ENCODE measurements around the gene STAMBP. TPM values are rescaled to one million over a fixed set of nuclear protein-coding genes. Genes with fewer than 3 reads are reported as not detected.

The STAMBP gene
- total and polyA plus RNA-seq, 2 of the 13 experiments (the other 11 are each of a cell fraction or from before 2014, with no cell fraction given), result 49.6 to 53.2 TPM

DNA sequence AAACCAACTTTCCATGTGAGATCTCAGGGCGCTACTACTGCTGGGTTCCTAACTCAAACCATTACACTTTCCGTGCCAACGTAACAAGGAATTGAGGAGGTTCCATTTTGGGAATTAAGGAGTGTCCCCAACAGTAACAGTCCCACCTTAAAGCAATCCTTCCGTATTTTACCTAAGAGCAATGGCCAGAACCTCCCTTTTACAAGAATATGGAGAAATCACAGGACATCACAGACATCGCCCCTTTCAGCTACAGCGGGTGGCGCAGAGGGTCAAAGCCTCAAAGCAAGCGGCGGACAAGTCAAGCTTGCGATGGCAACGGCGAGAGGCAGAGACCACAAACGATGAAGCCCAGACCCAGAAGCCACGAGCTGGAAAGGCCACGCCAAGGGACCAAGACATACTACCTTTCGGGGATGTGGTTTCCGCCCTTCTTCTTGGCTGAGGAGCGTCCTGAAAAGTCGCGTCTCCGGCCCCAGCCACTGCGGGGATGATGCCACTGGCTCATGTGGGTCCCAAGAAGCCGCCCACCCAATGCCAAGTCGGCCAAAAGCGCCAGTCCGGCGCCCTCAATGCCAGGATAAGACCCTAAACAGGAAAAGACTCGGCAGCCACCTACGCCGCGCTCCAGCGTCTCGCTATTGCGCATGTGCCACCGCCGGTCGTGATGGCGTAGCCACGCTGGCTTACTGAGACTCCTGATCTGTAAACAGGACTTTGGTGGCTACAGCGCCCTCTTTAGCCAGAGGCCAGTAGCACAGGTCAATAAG lies 49.1 kb upstream of the STAMBP start, which contains the start of gene DUSP11 (continued):
- TF ChIP-seq, protein P1, sequence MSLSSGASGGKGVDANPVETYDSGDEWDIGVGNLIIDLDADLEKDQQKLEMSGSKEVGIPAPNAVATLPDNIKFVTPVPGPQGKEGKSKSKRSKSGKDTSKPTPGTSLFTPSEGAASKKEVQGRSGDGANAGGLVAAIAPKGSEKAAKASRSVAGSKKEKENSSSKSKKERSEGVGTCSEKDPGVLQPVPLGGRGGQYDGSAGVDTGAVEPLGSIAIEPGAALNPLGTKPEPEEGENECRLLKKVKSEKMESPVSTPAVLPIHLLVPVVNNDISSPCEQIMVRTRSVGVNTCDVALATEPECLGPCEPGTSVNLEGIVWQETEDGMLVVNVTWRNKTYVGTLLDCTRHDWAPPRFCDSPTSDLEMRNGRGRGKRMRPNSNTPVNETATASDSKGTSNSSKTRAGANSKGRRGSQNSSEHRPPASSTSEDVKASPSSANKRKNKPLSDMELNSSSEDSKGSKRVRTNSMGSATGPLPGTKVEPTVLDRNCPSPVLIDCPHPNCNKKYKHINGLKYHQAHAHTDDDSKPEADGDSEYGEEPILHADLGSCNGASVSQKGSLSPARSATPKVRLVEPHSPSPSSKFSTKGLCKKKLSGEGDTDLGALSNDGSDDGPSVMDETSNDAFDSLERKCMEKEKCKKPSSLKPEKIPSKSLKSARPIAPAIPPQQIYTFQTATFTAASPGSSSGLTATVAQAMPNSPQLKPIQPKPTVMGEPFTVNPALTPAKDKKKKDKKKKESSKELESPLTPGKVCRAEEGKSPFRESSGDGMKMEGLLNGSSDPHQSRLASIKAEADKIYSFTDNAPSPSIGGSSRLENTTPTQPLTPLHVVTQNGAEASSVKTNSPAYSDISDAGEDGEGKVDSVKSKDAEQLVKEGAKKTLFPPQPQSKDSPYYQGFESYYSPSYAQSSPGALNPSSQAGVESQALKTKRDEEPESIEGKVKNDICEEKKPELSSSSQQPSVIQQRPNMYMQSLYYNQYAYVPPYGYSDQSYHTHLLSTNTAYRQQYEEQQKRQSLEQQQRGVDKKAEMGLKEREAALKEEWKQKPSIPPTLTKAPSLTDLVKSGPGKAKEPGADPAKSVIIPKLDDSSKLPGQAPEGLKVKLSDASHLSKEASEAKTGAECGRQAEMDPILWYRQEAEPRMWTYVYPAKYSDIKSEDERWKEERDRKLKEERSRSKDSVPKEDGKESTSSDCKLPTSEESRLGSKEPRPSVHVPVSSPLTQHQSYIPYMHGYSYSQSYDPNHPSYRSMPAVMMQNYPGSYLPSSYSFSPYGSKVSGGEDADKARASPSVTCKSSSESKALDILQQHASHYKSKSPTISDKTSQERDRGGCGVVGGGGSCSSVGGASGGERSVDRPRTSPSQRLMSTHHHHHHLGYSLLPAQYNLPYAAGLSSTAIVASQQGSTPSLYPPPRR (CRISPR knock-in tag; IDR thresholded peaks at IDR 0.05; ENCODE audit: borderline replicate concordance), result peak; percentile 3; the same call in 1 of the 2 replicates
- no peak for TF ChIP-seq TEF (CRISPR knock-in tag; IDR thresholded peaks at IDR 0.05)
- TF ChIP-seq MXD4 (CRISPR knock-in tag; IDR thresholded peaks at IDR 0.05), result peak; percentile 64
- TF ChIP-seq ZNF614 (CRISPR knock-in tag; IDR thresholded peaks at IDR 0.05; ENCODE audit: borderline replicate concordance), result peak; percentile 84; the same call in 1 of the 2 replicates
- no peak for TF ChIP-seq NFAT5 (CRISPR knock-in tag; IDR thresholded peaks at IDR 0.05)
- peak; percentile 99 for TF ChIP-seq FOXO1 (CRISPR knock-in tag; IDR thresholded peaks at IDR 0.05)
- peak; percentile 72; the same call in 1 of the 2 replicates for TF ChIP-seq ZKSCAN8 (CRISPR knock-in tag; IDR thresholded peaks at IDR 0.05; ENCODE audit: borderline replicate concordance)
- no peak for TF ChIP-seq TCF7 (IDR thresholded peaks at IDR 0.05; ENCODE audit: low read depth)
- TF ChIP-seq U2AF2 (IDR thresholded peaks at IDR 0.05; ENCODE audit: low read depth, low read length), result no peak
- peak; percentile 21; the same call in 1 of the 2 replicates for TF ChIP-seq ZSCAN21 (CRISPR knock-in tag; IDR thresholded peaks at IDR 0.05; ENCODE audit: borderline replicate concordance)
- no peak for TF ChIP-seq ZNF138 (CRISPR knock-in tag; IDR thresholded peaks at IDR 0.05; ENCODE audit: low read depth)
- TF ChIP-seq, protein P2, sequence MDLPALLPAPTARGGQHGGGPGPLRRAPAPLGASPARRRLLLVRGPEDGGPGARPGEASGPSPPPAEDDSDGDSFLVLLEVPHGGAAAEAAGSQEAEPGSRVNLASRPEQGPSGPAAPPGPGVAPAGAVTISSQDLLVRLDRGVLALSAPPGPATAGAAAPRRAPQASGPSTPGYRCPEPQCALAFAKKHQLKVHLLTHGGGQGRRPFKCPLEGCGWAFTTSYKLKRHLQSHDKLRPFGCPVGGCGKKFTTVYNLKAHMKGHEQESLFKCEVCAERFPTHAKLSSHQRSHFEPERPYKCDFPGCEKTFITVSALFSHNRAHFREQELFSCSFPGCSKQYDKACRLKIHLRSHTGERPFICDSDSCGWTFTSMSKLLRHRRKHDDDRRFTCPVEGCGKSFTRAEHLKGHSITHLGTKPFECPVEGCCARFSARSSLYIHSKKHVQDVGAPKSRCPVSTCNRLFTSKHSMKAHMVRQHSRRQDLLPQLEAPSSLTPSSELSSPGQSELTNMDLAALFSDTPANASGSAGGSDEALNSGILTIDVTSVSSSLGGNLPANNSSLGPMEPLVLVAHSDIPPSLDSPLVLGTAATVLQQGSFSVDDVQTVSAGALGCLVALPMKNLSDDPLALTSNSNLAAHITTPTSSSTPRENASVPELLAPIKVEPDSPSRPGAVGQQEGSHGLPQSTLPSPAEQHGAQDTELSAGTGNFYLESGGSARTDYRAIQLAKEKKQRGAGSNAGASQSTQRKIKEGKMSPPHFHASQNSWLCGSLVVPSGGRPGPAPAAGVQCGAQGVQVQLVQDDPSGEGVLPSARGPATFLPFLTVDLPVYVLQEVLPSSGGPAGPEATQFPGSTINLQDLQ (CRISPR knock-in tag; IDR thresholded peaks at IDR 0.05), result no peak
- TF ChIP-seq FIP1L1 (IDR thresholded peaks at IDR 0.05; ENCODE audit: borderline replicate concordance, insufficient read depth, low read depth, low read length), result no peak
- no peak for TF ChIP-seq ZNF773 (CRISPR knock-in tag; IDR thresholded peaks at IDR 0.05; ENCODE audit: borderline replicate concordance)
